Adipocyte (in vitro differentiated cells): ENCODE results near the gene THNSL1.

Source experiments
- DNase-seq: peaks from one replicate; pipeline ENCODE4 v3.0.0-alpha.2; 2015; ENCODE audit warnings: low read depth
- H3K27me3 ChIP-seq: replicated peaks from 2 replicates; pipeline ENCODE4 v1.7.0; 2013; ENCODE audit warnings: mild to moderate bottlenecking, low read length, moderate library complexity; ENCODE audit not compliant: control insufficient read depth, insufficient read depth
- H3K36me3 ChIP-seq: 2 replicates; pipeline ENCODE4 v1.7.0; 2013; ENCODE audit warnings: low read length, mild to moderate bottlenecking, moderate library complexity; ENCODE audit not compliant: control insufficient read depth, insufficient read depth, severe bottlenecking
- H3K4me1 ChIP-seq: 2 replicates; pipeline ENCODE4 v1.7.0; 2013; ENCODE audit warnings: mild to moderate bottlenecking, low read length, moderate library complexity; ENCODE audit not compliant: control insufficient read depth, insufficient read depth
- H3K4me3 ChIP-seq: 2 replicates; pipeline ENCODE4 v1.7.0; 2013; ENCODE audit warnings: mild to moderate bottlenecking, low read length, moderate library complexity
- H3K9ac ChIP-seq: 2 replicates; pipeline ENCODE4 v1.7.0; 2013; ENCODE audit warnings: mild to moderate bottlenecking, low read length, moderate library complexity
- H3K9me3 ChIP-seq: 2 replicates; pipeline ENCODE4 v1.7.0; 2013; ENCODE audit warnings: mild to moderate bottlenecking, low read length, moderate library complexity; ENCODE audit not compliant: control insufficient read depth

Gene THNSL1

DNA sequence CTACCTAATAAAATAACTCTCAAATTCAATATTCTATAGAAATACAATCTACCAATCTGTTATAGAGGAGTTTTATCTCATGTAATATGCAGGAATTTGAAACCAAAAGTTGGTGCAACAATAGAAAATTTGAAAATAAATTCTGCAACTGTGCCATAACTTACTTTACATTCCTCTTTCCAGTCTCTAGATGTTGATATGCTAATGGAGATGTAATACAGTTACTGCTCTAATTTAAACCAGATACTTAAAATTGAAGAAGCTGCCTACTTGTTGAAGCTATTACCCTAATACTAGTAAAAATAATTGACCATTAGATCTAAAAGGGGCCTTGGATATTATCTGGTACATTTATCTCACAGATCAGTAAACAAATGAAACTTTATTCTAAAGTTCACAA is 1.8 kb upstream of the THNSL1 start:
- DNase-seq: no peak
- Histone ChIP-seq H3K4me1 (peaks cover 15% of the 10 kb centered on the region), H3K36me3 (no peaks in the 10 kb centered on the region), H3K27me3 (no peaks in the 10 kb centered on the region), H3K9me3 (no peaks in the 10 kb centered on the region), H3K4me3 (no peak overlapping the region), H3K9ac (no peak overlapping the region)

DNA sequence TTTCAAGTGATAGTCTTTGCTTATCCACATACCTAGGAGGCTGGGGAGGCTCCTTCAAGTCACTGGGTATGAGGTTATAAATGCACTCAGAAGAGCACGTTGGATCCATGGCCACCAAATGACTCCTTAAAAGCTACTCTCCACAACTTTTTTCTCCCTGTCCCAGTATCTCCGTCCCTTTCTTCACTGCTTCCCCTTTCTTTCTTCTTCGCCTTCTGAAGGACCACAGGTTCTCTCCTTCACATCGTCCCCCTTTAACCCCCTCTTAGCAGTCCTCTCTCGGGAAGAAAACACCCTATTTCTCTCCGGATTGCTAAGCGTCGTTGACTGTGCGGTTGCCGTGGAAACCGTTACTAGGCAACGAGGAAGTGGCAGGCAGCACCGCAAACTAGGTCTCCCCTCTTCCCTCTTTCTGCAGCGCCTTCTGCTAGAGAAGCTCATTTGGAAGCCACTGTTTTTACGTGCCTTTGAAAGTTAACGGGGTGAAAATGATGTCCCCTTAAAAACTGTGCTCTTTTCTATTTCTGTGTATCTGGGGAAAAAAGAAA is 510 bp upstream of the THNSL1 start, which contains the start of gene ENKUR:
TSS of gene ENKUR (minus strand) at position 331 of the 548 bp plus-strand sequence. CDS start at position 109, 222 bp downstream.
- Histone ChIP-seq H3K9ac (peak within 1 kb of the TSS; percentile 90), H3K4me3 (peak within 1 kb of the TSS; percentile 94), H3K36me3 (no peaks in the 10 kb centered on the region), H3K27me3 (no peaks in the 10 kb centered on the region), H3K4me1 (peaks cover 15% of the 10 kb centered on the region), H3K9me3 (no peaks in the 10 kb centered on the region)
- peak; percentile 96 for DNase-seq

DNA sequence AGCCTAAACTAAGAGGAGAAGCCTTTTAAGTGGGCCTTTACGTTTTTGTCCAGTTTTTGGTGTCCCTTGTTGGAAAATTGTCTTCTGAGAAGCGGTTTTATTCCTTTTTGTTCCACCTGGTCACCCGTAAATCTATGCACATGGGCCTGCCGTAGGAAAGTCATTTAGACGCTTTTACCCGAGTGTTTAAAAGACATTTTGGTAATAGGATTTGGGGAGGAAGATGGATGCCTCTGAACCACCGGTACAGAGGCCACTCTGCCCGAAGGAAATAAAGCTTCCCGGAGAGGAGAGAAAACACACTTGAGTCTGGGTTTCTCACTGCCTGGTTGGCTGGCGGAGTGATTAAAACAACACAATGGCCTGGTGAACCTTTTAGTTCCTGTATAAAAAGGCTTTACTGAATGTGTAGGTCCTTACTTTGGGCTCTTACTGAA is 760 bp downstream of the THNSL1 start:
- H3K9ac ChIP-seq: peak overlapping the region; percentile 90
- H3K4me1 ChIP-seq: peaks cover 15% of the 10 kb centered on the region
- H3K36me3 ChIP-seq: no peaks in the 10 kb centered on the region
- H3K4me3 ChIP-seq: peak overlapping the region; percentile 94
- no peaks in the 10 kb centered on the region for H3K27me3 ChIP-seq
- no peaks in the 10 kb centered on the region for H3K9me3 ChIP-seq
- peak; percentile 43 for DNase-seq

DNA sequence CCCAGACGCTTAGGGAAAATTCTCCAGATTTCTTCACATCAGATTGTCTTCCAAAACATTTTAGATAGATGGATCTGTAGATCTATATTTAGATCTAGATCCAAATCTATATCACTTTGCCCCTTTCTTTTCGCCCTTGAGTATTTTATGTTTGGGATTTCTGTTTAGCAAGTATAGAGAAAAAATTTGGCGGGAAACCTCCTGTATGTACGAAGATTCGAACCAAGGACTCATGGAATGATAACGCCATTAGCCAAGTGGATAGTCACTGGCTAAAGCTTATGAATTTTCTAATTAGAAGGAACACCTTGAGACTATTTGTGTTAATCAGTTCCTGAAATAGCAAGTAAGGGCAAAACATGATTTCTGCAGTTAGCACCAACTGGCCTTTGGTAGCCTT is 1.2 kb downstream of the THNSL1 start:
- H3K36me3 ChIP-seq: no peaks in the 10 kb centered on the region
- peak overlapping the region; percentile 94 for H3K4me3 ChIP-seq
- no peaks in the 10 kb centered on the region for H3K27me3 ChIP-seq
- peaks cover 15% of the 10 kb centered on the region for H3K4me1 ChIP-seq
- no peak for DNase-seq
- peak overlapping the region; percentile 90 for H3K9ac ChIP-seq
- H3K9me3 ChIP-seq: no peaks in the 10 kb centered on the region

DNA sequence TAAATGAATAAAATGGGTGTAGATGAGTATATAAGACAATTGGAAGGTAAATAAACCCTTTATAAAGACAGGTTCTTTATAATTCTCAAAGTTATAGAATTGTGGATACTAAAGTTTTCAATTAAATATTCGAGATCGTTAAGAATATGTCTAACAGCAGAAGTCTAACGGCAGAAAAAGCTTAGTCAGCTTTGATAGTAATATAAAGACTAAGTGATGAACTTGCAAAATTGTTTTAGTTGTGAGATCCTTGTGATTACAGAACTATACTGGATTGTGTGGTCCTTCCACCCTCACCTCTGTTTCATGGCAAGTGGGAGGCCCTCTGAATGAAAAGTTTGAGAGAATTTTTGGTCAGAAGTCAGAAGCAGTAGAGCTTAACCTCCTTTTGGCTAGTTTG is 2.3 kb downstream of the THNSL1 start:
- Histone ChIP-seq H3K9ac (no peak overlapping the region), H3K36me3 (no peaks in the 10 kb centered on the region), H3K4me1 (peaks cover 16% of the 10 kb centered on the region), H3K4me3 (no peak overlapping the region), H3K9me3 (no peaks in the 10 kb centered on the region), H3K27me3 (no peaks in the 10 kb centered on the region)
- DNase-seq: no peak

DNA sequence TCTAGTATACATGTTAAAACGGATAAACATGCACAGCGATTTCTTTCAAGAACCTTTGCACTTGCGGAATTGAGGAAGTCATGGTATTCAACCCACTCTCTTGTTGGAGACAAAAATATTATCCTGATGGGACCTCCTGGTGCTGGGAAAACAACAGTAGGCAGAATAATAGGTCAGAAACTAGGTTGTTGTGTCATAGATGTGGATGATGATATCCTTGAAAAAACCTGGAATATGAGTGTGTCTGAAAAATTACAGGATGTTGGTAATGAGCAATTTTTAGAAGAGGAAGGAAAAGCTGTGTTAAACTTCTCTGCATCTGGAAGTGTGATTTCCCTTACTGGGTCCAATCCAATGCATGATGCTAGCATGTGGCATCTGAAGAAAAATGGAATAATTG is 6.9 kb downstream of the THNSL1 start:
- no peak overlapping the region for H3K4me3 ChIP-seq
- no peaks in the 10 kb centered on the region for H3K27me3 ChIP-seq
- H3K36me3 ChIP-seq: no peaks in the 10 kb centered on the region
- H3K4me1 ChIP-seq: peaks cover 18% of the 10 kb centered on the region
- no peak overlapping the region for H3K9ac ChIP-seq
- H3K9me3 ChIP-seq: no peaks in the 10 kb centered on the region
- no peak for DNase-seq

DNA sequence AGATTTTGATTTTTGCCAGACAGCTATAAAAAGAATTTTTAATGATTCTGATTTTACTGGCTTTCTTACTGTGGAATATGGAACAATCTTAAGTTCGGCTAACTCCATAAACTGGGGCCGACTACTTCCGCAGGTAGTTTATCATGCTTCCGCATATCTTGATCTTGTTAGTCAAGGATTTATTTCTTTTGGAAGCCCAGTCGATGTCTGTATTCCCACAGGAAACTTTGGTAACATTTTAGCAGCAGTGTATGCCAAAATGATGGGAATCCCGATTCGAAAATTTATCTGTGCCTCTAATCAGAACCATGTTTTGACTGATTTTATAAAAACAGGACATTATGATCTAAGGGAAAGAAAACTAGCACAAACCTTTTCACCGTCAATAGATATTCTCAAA is 8.1 kb downstream of the THNSL1 start:
- peak overlapping the region; percentile 53 for H3K4me3 ChIP-seq
- H3K36me3 ChIP-seq: no peaks in the 10 kb centered on the region
- H3K9me3 ChIP-seq: no peaks in the 10 kb centered on the region
- H3K27me3 ChIP-seq: no peaks in the 10 kb centered on the region
- peak overlapping the region; percentile 51 for H3K9ac ChIP-seq
- peaks cover 21% of the 10 kb centered on the region for H3K4me1 ChIP-seq
- no peak for DNase-seq

DNA sequence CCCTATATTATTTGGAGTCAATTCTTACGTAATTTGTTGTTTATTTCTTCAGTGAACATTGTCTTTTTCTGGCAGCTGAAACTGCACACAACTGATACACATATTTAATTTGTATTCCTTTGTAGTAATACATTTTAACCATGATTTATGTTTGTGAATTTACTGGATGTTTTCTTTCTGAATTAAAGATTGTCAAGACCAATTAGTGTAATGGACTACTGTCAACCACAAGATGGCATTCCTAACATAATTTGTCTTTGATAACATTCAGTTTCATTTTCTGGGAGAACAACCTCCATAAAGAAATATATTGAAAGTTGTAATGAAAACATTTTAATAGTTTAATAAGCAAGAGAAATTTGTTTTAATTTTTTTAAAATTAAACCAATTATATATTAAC is 10.1 kb downstream of the THNSL1 start:
- Histone ChIP-seq H3K9me3 (no peaks in the 10 kb centered on the region), H3K4me1 (peaks cover 21% of the 10 kb centered on the region), H3K36me3 (no peaks in the 10 kb centered on the region), H3K9ac (no peak overlapping the region), H3K4me3 (no peak overlapping the region), H3K27me3 (no peaks in the 10 kb centered on the region)
- DNase-seq: peak; percentile 27

DNA sequence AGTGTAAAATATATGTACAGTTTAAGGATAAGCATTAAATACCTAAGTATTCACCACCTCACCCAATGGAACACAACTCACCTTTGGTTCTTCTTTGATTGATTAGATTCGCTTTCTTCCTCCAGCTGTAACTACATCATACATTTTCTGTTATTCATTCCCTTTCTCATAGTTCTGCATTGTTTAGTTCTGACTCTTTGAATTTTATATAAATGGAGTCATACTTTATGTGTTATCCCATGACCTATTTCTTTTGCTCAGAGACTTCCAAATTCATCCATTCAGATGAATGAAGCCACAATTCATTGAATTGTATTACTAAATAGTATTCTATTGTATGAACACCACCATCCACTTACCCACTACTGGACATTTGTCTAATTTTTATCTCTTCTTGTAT is 12.3 kb downstream of the THNSL1 start:
- Histone ChIP-seq H3K36me3 (no peaks in the 10 kb centered on the region), H3K4me3 (no peak overlapping the region), H3K27me3 (no peaks in the 10 kb centered on the region), H3K9me3 (no peaks in the 10 kb centered on the region), H3K4me1 (peaks cover 20% of the 10 kb centered on the region), H3K9ac (no peak overlapping the region)
- no peak for DNase-seq

DNA sequence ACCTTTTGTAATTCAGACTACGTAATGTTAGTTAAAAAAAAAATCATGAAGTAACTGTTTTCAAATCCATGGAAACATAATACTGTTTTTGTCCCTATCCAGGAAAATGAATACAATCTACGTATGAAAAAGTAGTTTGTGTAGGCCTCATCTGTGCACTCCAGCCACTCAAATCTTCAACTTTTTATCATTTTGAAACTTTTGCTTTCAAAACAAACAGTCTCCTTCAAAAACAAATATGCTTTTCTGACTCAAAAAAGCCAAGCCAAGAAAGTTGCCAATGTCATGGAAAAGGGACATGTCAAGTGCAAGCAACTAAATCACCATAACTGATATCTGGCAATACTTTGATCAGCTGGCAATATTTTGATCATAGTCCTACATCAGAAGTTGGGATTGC is 13.1 kb downstream of the THNSL1 start:
- no peak for DNase-seq
- no peak overlapping the region for H3K9ac ChIP-seq
- no peaks in the 10 kb centered on the region for H3K36me3 ChIP-seq
- no peaks in the 10 kb centered on the region for H3K9me3 ChIP-seq
- H3K27me3 ChIP-seq: no peaks in the 10 kb centered on the region
- no peak overlapping the region for H3K4me3 ChIP-seq
- peaks cover 13% of the 10 kb centered on the region for H3K4me1 ChIP-seq

DNA sequence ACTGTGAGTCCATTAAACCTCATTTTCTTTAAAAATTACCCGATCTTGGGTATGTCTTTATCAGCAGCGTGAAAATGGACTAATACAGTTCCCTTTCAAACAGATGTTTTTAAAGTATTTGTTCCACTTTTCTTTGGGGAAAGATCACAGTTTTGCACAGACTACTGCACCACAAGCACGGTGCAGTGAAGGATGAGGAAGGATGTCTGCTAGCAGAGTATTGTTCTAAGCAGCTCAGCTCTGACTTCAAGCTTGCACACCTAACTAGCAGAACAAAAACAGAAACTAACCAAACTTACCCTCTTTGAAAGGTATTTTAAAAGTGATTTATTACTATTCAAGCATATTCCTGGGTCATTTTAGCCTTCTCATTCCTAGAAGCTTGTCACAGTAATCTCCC is 20.0 kb downstream of the THNSL1 start:
- H3K4me1 ChIP-seq: no peaks in the 10 kb centered on the region
- H3K4me3 ChIP-seq: no peak overlapping the region
- no peaks in the 10 kb centered on the region for H3K9me3 ChIP-seq
- no peak for DNase-seq
- no peaks in the 10 kb centered on the region for H3K36me3 ChIP-seq
- no peaks in the 10 kb centered on the region for H3K27me3 ChIP-seq
- no peak overlapping the region for H3K9ac ChIP-seq

DNA sequence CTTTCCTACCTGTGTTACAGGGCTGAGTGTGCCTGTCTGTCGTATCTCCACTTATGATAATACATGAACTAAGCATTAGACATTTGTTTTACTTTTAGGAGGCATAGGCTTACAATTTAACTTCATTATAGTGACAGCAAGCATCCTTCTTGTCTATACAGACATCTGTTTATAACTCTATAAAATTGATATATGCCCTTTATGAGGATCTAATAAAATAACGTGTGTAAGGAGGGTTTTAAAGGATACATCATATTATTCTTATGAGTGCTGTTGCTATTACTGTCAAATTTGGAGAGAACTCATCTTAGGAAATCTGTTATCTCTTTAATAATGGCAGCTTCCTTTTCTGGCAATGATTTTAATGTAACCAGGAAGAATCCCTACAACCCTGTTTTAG is 21.9 kb downstream of the THNSL1 start:
- no peaks in the 10 kb centered on the region for H3K36me3 ChIP-seq
- H3K9ac ChIP-seq: no peak overlapping the region
- DNase-seq: no peak
- no peak overlapping the region for H3K4me3 ChIP-seq
- H3K9me3 ChIP-seq: no peaks in the 10 kb centered on the region
- H3K4me1 ChIP-seq: no peaks in the 10 kb centered on the region
- H3K27me3 ChIP-seq: no peaks in the 10 kb centered on the region
